K562 (cell line): ENCODE measurements around the gene DCST1. TPM values are rescaled to one million over a fixed set of nuclear protein-coding genes. Genes with fewer than 3 reads are reported as not detected.

Experiments used
- HDGF ChIP-seq: fragments of 450-650 bp; IDR thresholded peaks from 2 replicates; pipeline ENCODE4 v1.6.1; 2016
- HES1 ChIP-seq: fragments of 450-650 bp; IDR thresholded peaks from 2 replicates; pipeline ENCODE4 v1.6.1; 2016; ENCODE audit warnings: low read depth, mild to moderate bottlenecking, moderate library complexity
- HLTF ChIP-seq: fragments of 450-650 bp; IDR thresholded peaks from 2 replicates; pipeline ENCODE4 v1.6.1; 2016
- HNRNPL ChIP-seq: fragments of 200-400 bp; formaldehyde crosslinking; IDR thresholded peaks from 2 replicates; pipeline ENCODE4 v1.6.1; 2017; ENCODE audit warnings: low read depth, mild to moderate bottlenecking, low read length
- MECOM ChIP-seq: fragments of 250-450 bp; sonication (Bioruptor Pico); IDR thresholded peaks from 2 replicates; pipeline ENCODE4 v1.8.0; 2022; ENCODE audit warnings: inconsistent platforms
- MLX ChIP-seq, 2 experiments: fragments of 450-650 bp in 1 of 2; sonication (generic) in 1 of 2; formaldehyde crosslinking; conservative IDR thresholded peaks; 2 replicates each; pipeline versions ENCODE4 v1.4.0 to v1.8.1; 2020 to 2022; ENCODE audit warnings: mild to moderate bottlenecking in 1 of 2, missing genetic modification reagents in 1 of 2
- PHF8 ChIP-seq: fragments of 200-600 bp; sonication (generic); IDR thresholded peaks from 2 replicates; pipeline ENCODE4 v1.6.1; 2012; ENCODE audit warnings: mixed run types, mild to moderate bottlenecking, inconsistent platforms, low read length, moderate library complexity, borderline replicate concordance
- PYGO2 ChIP-seq: fragments of 450-650 bp; IDR thresholded peaks from 2 replicates; pipeline ENCODE4 v1.6.1; 2016; ENCODE audit warnings: mild to moderate bottlenecking, missing genetic modification characterization, moderate library complexity, missing compliant biosample characterization
- RBM39 ChIP-seq: fragments of 200-400 bp; formaldehyde crosslinking; optimal IDR thresholded peaks from 2 replicates; pipeline ENCODE3; 2018; ENCODE audit warnings: low read depth, low read length
- RFX1 ChIP-seq: fragments of 450-650 bp; IDR thresholded peaks from 2 replicates; pipeline ENCODE4 v1.6.1; 2016; ENCODE audit warnings: mild to moderate bottlenecking, moderate library complexity
- SIN3A ChIP-seq, 2 experiments: fragments of 150-350 bp in 1 of 2; IDR thresholded peaks; 2 replicates each; pipeline ENCODE4 v1.6.1; 2011 to 2016; ENCODE audit warnings: borderline replicate concordance in 2 of 2, low read depth in 2 of 2, low read length in 2 of 2, mild to moderate bottlenecking in 2 of 2, moderate library complexity in 2 of 2; ENCODE audit not compliant: control insufficient read depth in 1 of 2
- SMARCE1 ChIP-seq: fragments of 450-650 bp; IDR thresholded peaks from 2 replicates; pipeline ENCODE4 v1.7.1; 2016; ENCODE audit warnings: mild to moderate bottlenecking
- SNRNP70 ChIP-seq: fragments of 200-400 bp; formaldehyde crosslinking; optimal IDR thresholded peaks from 2 replicates; pipeline ENCODE3; 2017; ENCODE audit warnings: low read depth, low read length
- TAF1 ChIP-seq: IDR thresholded peaks from 2 replicates; pipeline ENCODE4 v1.6.1; 2011; ENCODE audit warnings: mild to moderate bottlenecking, low read length, moderate library complexity; ENCODE audit not compliant: insufficient read depth, control insufficient read depth, severe bottlenecking; ENCODE audit errors: extremely low read depth
- TAF7 ChIP-seq: fragments of 450-650 bp; IDR thresholded peaks from 2 replicates; pipeline ENCODE4 v1.6.1; 2016; ENCODE audit warnings: missing genetic modification characterization, missing compliant biosample characterization
- TSHZ1 ChIP-seq: fragments of 250-450 bp; sonication (Bioruptor Pico); IDR thresholded peaks from 2 replicates; pipeline ENCODE4 v1.4.0; 2020; ENCODE audit warnings: mild to moderate bottlenecking, moderate library complexity
- U2AF2 ChIP-seq: fragments of 200-400 bp; formaldehyde crosslinking; optimal IDR thresholded peaks from 2 replicates; pipeline ENCODE3; 2017; ENCODE audit warnings: low read depth, mild to moderate bottlenecking, low read length
- XRCC5 ChIP-seq: fragments of 200-400 bp; formaldehyde crosslinking; IDR thresholded peaks from 2 replicates; pipeline ENCODE4 v1.6.1; 2017; ENCODE audit warnings: low read depth, mild to moderate bottlenecking, low read length
- ZBTB17 ChIP-seq: fragments of 450-650 bp; formaldehyde crosslinking; IDR thresholded peaks from 2 replicates; pipeline ENCODE4 v1.4.0; 2020; ENCODE audit warnings: mild to moderate bottlenecking
- ZC3H8 ChIP-seq: fragments of 450-650 bp; IDR thresholded peaks from 2 replicates; pipeline ENCODE4 v1.6.1; 2017
- ZNF12 ChIP-seq: sonication (generic); formaldehyde crosslinking; IDR thresholded peaks from 2 replicates; pipeline ENCODE4 v1.4.0; 2020; ENCODE audit warnings: mild to moderate bottlenecking, missing genetic modification reagents
- ZNF436 ChIP-seq: fragments of 250-450, 450-650 bp; sonication (Bioruptor Pico); formaldehyde crosslinking; IDR thresholded peaks from 2 replicates; pipeline ENCODE4 v1.7.0; 2020; ENCODE audit warnings: mild to moderate bottlenecking
- ZNF445 ChIP-seq: fragments of 250-450 bp; sonication (Bioruptor Pico); IDR thresholded peaks from 2 replicates; pipeline ENCODE4 v1.4.0; 2020; ENCODE audit warnings: low read depth, mild to moderate bottlenecking, moderate library complexity
- ZNF57 ChIP-seq: fragments of 450-650 bp; formaldehyde crosslinking; IDR thresholded peaks from 2 replicates; pipeline ENCODE4 v1.4.0; 2020; ENCODE audit warnings: mild to moderate bottlenecking, moderate library complexity
- ZNF583 ChIP-seq: fragments of 250-450 bp; sonication (Bioruptor Pico); IDR thresholded peaks from 2 replicates; pipeline ENCODE4 v1.4.0; 2020
- ZNF586 ChIP-seq: fragments of 450-650 bp; formaldehyde crosslinking; conservative IDR thresholded peaks from 2 replicates; pipeline ENCODE4 v1.4.0; 2020; ENCODE audit warnings: mild to moderate bottlenecking, moderate library complexity
- ZNF79 ChIP-seq: fragments of 250-450 bp; sonication (Bioruptor Pico); IDR thresholded peaks from 2 replicates; pipeline ENCODE4 v1.4.0; 2020; ENCODE audit warnings: low read depth, mild to moderate bottlenecking, moderate library complexity
- ZSCAN32 ChIP-seq: fragments of 450-650 bp; formaldehyde crosslinking; IDR thresholded peaks from 2 replicates; pipeline ENCODE4 v1.4.0; 2020; ENCODE audit warnings: mild to moderate bottlenecking, moderate library complexity
- polyA plus RNA-seq, 8 experiments: library from polyadenylated mRNA; depleted of rRNA in 4 of 8; stranded (reverse) in 5 of 8; unstranded in 3 of 8; fragments of >200 nt; fragmentation: Nextera tagmentation in 2 of 8; fragmentation: Illumina TruSeq in 1 of 8; extraction: Ambion mirVana in 2 of 8; extraction: Trizol in 1 of 8; gene quantifications; 2 replicates each; pipeline versions ENCODE4 v1.2.1 to v1.2.3, GENCODE V29; 2011 to 2014; ENCODE audit warnings: inconsistent platforms in 1 of 8, missing spikeins in 1 of 8
- total RNA-seq, 7 experiments: library from RNA; depleted of rRNA in 6 of 7; stranded (reverse); fragments of >200 nt in 6 of 7; fragmentation: Illumina TruSeq in 2 of 7; extraction: Trizol in 2 of 7; gene quantifications; 2 replicates each; pipeline versions ENCODE4 v1.2.1 to v1.2.3, GENCODE V29; 2011 to 2021; ENCODE audit warnings: low replicate concordance in 1 of 7

The DCST1 gene
- total and polyA plus RNA-seq, 9 of the 15 experiments (the other 6 are each of a cell fraction or from before 2014, with no cell fraction given), result not detected

GRCh38 chr1:155063550-155064110 lies 30.0 kb downstream of the DCST1 start, which contains the start of gene EFNA4 (continued):
- TF ChIP-seq RBM39 (no peak), SMARCE1 (no peak), SNRNP70 (no peak), ZC3H8 (no peak), RFX1 (no peak), ZNF12 (no peak), HNRNPL (no peak), ZNF57 (no peak), HES1 (no peak), ZNF436 (CRISPR knock-in tag) (no peak), PHF8 (peak; percentile 80; the same call in 1 of the 2 replicates), HLTF (no peak), XRCC5 (no peak), HDGF (no peak), TAF7 (tag) (0 out of 2 replicates have a peak, but pooled peaks have one; percentile 48), MECOM (CRISPR knock-in tag) (no peak), SIN3A (IDR thresholded peaks at IDR 0.05; ENCODE audit: borderline replicate concordance in 2 of 2, control insufficient read depth in 1 of 2, low read depth in 2 of 2, low read length in 2 of 2) (0 out of 4 replicates have a peak, but pooled peaks of 1 of the 2 experiments have one; percentile 10), PYGO2 (tag) (no peak), ZNF445 (CRISPR knock-in tag) (no peak), ZNF586 (no peak), ZBTB17 (no peak), ZSCAN32 (CRISPR knock-in tag) (no peak), TSHZ1 (no peak), MLX (CRISPR knock-in tag; conservative IDR thresholded peaks at IDR 0.05) (no peak), ZNF583 (CRISPR knock-in tag) (no peak), ZNF79 (CRISPR knock-in tag) (no peak), TAF1 (peak; percentile 16), U2AF2 (no peak)
